Omental fat pad (tissue), 4 donors: ENCODE measurements around the gene GFRA1. TPM values are rescaled to one million over a fixed set of nuclear protein-coding genes. Genes with fewer than 3 reads are reported as not detected.
"Not testable (repeated sequence)": the region's sequence is repeated elsewhere in the genome, so short reads cannot be mapped to it uniquely, and the experiment has no call there.

Source experiments
- ATAC-seq: fragments of 150-250 bp; one replicate; pipeline ENCODE4 v1.9.1; 2016; ENCODE audit warnings: mild to moderate bottlenecking, moderate library complexity; ENCODE audit not compliant: low FRiP score
- DNase-seq: peaks from one replicate; pipeline ENCODE4 v3.0.0-alpha.2; 2019; ENCODE audit warnings: low spot score
- CTCF ChIP-seq, 3 donors: fragments of 450-650 bp; IDR thresholded peaks; one replicate each; pipeline ENCODE4 v1.5.1; 2016 to 2017; ENCODE audit warnings: antibody characterized with exemption in 3 of 3, mild to moderate bottlenecking in 3 of 3, moderate library complexity in 2 of 3
- total RNA-seq, 4 donors: library from RNA; depleted of rRNA; stranded (reverse); fragments of >200 nt; gene quantifications; one replicate each; pipeline ENCODE4 v1.1.0, GENCODE V29; 2016

The GFRA1 gene
- total RNA-seq, 4 donors from 2014 or later = 35.2 to 142 (median 61.8) TPM

DNA sequence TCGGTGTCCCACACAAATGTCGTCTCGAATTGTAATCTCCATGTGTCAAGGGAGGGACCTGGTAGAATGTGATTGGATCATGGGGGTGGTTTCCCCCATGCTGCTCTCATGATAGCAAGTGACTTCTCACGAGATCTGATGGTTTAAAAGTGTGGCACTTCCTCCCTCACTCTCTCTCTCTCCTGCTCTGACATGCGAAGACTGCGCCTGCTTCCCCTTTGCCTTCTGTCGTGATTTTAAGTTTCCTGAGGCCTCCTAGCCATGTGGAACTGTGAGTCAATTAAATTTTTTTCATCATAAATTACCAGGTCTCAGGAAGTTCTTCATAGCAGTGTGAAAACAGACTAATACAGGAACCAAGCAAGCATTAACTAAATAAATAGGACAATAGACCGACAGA lies 229.1 kb downstream of the GFRA1 start:
- no peak for TF ChIP-seq CTCF (IDR thresholded peaks at IDR 0.05)
- no peak for DNase-seq
- ATAC-seq = no peak

DNA sequence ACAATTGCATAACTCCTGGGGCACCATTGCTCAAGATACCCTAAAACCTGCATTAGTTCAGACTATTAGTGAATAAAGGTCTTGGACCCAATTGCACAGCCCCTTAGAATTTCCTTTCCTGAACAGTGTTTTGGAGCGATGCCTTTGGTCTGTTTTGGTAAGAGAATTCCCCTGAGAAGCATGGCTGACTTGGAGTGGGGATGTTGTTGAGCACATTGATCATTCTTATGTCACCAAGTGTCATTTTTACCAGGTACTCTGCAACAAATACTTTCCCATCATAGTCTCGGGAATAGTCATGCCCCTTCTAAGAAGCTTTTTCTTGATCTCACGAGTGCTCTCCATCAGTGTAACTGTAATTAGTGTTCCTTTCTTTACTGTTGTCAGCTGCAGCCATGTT lies 229.7 kb downstream of the GFRA1 start:
- ATAC-seq (no peak), DNase-seq (no peak)
- no peak for TF ChIP-seq CTCF (IDR thresholded peaks at IDR 0.05)

- DNase-seq (no peak), ATAC-seq (no peak)
- no peak for TF ChIP-seq CTCF (IDR thresholded peaks at IDR 0.05)
These were observed 231.1 kb downstream of the GFRA1 start for GRCh38 chr10:116041948-116042347.

DNA sequence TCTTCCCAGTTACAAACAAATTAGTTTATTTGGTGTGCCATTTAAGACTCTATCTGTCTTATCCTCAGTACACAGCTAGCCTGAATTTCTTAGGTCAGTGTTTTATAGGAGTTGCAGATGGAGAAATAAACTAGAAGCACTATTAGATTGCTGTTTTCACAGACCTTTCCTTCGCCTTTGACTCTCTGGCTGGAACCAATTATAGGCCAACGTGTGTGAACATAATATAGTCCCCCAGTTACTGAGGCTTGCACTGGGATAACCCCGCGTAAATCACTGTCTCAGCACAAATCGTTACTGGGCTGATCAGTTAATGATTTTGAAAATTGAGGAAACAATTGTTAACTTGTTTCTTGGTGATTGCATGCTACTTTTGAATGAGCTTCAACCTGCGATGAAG lies 233.4 kb downstream of the GFRA1 start:
- no peak for ATAC-seq
- no peak for DNase-seq
- TF ChIP-seq CTCF (IDR thresholded peaks at IDR 0.05) = no peak

- no peak for ATAC-seq
- TF ChIP-seq CTCF (IDR thresholded peaks at IDR 0.05) = no peak
- no peak for DNase-seq
These were observed 234.7 kb downstream of the GFRA1 start for GRCh38 chr10:116038259-116038658.

- DNase-seq, ATAC-seq: not testable (repeated sequence)
These were observed 237.6 kb downstream of the GFRA1 start for GRCh38 chr10:116035406-116035805.

GRCh38 chr10:116030576-116030975 lies 242.4 kb downstream of the GFRA1 start:
- ATAC-seq = no peak
- DNase-seq = no peak
- no peak for TF ChIP-seq CTCF (IDR thresholded peaks at IDR 0.05)

GRCh38 chr10:116029826-116030225 lies 243.2 kb downstream of the GFRA1 start:
- DNase-seq (no peak), ATAC-seq (no peak)
- no peak for TF ChIP-seq CTCF (IDR thresholded peaks at IDR 0.05)
